PC-9 (cell line): ENCODE data around the gene A4GNT. TPM values are rescaled to one million over a fixed set of nuclear protein-coding genes. Genes with fewer than 3 reads are reported as not detected.

Experiments used
- Bru-seq: library from RNA; stranded (reverse); fragments of 400-500 nt; gene quantifications from one replicate; lab custom pipeline; 2021; lab: Mats Ljungman, UMichigan
- BruChase-seq, 2 experiments: library from RNA; stranded (reverse); fragments of 400-500 nt; gene quantifications; one replicate each; lab custom pipeline; 2021; lab: Mats Ljungman, UMichigan
- BruUV-seq: library from RNA; stranded (reverse); fragments of 400-500 nt; replicated peaks from 2 replicates; lab custom pipeline; 2021; lab: Mats Ljungman, UMichigan
- CTCF ChIA-PET: fragments of 300-600 bp; sonication (Branson Sonifier 250); formaldehyde crosslinking; loops from one replicate; lab custom pipeline; 2022; ENCODE audit warnings: antibody characterized with exemption; lab: Charles Lee
- POLR2A ChIA-PET: fragments of 300-600 bp; sonication (Branson Sonifier 250); formaldehyde crosslinking; loops from one replicate; lab custom pipeline; 2022; ENCODE audit warnings: antibody characterized with exemption; ENCODE audit not compliant: unreplicated experiment; lab: Charles Lee
- DNase-seq, 2 experiments: peaks; one replicate each; pipeline versions ENCODE4 v3.0.0 to v3.0.0-alpha.2; 2015 to 2022; ENCODE audit warnings: mixed read lengths in 1 of 2
- H2AFZ ChIP-seq: fragments of 200-600 bp; sonication (generic); 2 replicates; pipeline ENCODE4 v1.8.1; 2017; ENCODE audit warnings: antibody characterized with exemption
- H3F3A ChIP-seq: fragments of 200-600 bp; sonication (generic); 2 replicates; pipeline ENCODE4 v1.8.1; 2017; ENCODE audit warnings: antibody characterized with exemption, mild to moderate bottlenecking, low read depth; ENCODE audit not compliant: insufficient read depth
- H3K27ac ChIP-seq: fragments of 200-600 bp; sonication (generic); 2 replicates; pipeline ENCODE4 v1.6.1; 2016; ENCODE audit warnings: mixed run types
- H3K27me3 ChIP-seq: fragments of 200-600 bp; sonication (generic); 2 replicates; pipeline ENCODE4 v1.6.1; 2016; ENCODE audit warnings: low read depth, mixed run types; ENCODE audit not compliant: insufficient read depth
- H3K36me3 ChIP-seq: fragments of 200-600 bp; sonication (generic); 2 replicates; pipeline ENCODE4 v1.6.1; 2016; ENCODE audit warnings: low read depth, mixed run types
- H3K4me1 ChIP-seq: fragments of 200-600 bp; sonication (generic); replicated peaks from 2 replicates; pipeline ENCODE4 v1.6.1; 2016; ENCODE audit warnings: mixed run types; ENCODE audit not compliant: insufficient read depth
- H3K4me2 ChIP-seq: fragments of 200-600 bp; sonication (generic); 2 replicates; pipeline ENCODE4 v1.6.1; 2017; ENCODE audit warnings: mixed run types
- H3K4me3 ChIP-seq: fragments of 200-600 bp; sonication (generic); 2 replicates; pipeline ENCODE4 v1.6.1; 2016; ENCODE audit warnings: mixed run types
- H3K79me2 ChIP-seq: fragments of 200-600 bp; sonication (generic); 2 replicates; pipeline ENCODE4 v1.6.1; 2017; ENCODE audit warnings: low read depth, mixed run types
- H3K9me2 ChIP-seq: fragments of 200-600 bp; sonication (generic); 2 replicates; pipeline ENCODE4 v1.8.1; 2017; ENCODE audit warnings: mild to moderate bottlenecking; ENCODE audit not compliant: insufficient read depth
- H3K9me3 ChIP-seq: fragments of 200-600 bp; sonication (generic); 2 replicates; pipeline ENCODE4 v1.8.1; 2016; ENCODE audit warnings: low read depth; ENCODE audit not compliant: insufficient read depth
- H4K20me1 ChIP-seq: fragments of 200-600 bp; sonication (generic); 2 replicates; pipeline ENCODE4 v1.8.1; 2017; ENCODE audit not compliant: insufficient read depth
- CTCF ChIP-seq: fragments of 200-600 bp; sonication (generic); conservative IDR thresholded peaks from 2 replicates; pipeline ENCODE4 v1.6.1; 2017; ENCODE audit warnings: mixed run types, antibody characterized with exemption, mild to moderate bottlenecking, moderate library complexity
- EZH2 ChIP-seq: fragments of 200-600 bp; sonication (generic); IDR thresholded peaks from 2 replicates; pipeline ENCODE4 v1.8.0; 2017; ENCODE audit warnings: antibody characterized with exemption, low read depth
- intact Hi-C: fragments of 100-400 bp; cut with micrococcal nuclease; formaldehyde crosslinking; loops from one replicate; pipeline ENCODE4 v1.10.0; 2022; ENCODE audit not compliant: unreplicated experiment
- long read RNA-seq: library from polyadenylated mRNA; stranded (forward); transcript quantifications from one replicate; pipeline ENCODE4 v2.0.0, GENCODE V29; 2022
- total RNA-seq: library from RNA; stranded (reverse); gene quantifications from 2 replicates; pipeline ENCODE4 v1.2.3, GENCODE V29; 2021

Gene A4GNT
- not detected in 2 replicates for total RNA-seq
- not detected for Bru-seq, nascent RNA
- not detected for BruChase-seq, experiment 1, labeled RNA remaining after a 2-hour chase
- not detected for BruChase-seq, experiment 2, labeled RNA remaining after a 6-hour chase
- long read RNA-seq: 0 reads

GRCh38 chr3:138132239-138132638 lies at the start of gene A4GNT:
Gene A4GNT, minus strand, starts transcription at chr3:138132390. Its CDS starts 1,134 bp downstream, at chr3:138131256.
- no peaks in the 10 kb centered on the region for H4K20me1 ChIP-seq
- H3K9me2 ChIP-seq: no peaks in the 10 kb centered on the region
- no peaks in the 10 kb centered on the region for H3K4me1 ChIP-seq
- no peak for TF ChIP-seq EZH2
- TF ChIP-seq CTCF: no peak
- H3F3A ChIP-seq: no peaks in the 10 kb centered on the region
- H3K4me2 ChIP-seq: no peak within 1 kb of the TSS
- no peaks in the 10 kb centered on the region for H3K36me3 ChIP-seq
- no peak within 1 kb of the TSS for H3K4me3 ChIP-seq
- no peak within 1 kb of the TSS for H2AFZ ChIP-seq
- POLR2A ChIA-PET: no interaction called here
- H3K27me3 ChIP-seq: no peaks in the 10 kb centered on the region; the same call in 1 of the 2 replicates
- H3K27ac ChIP-seq: no peak within 1 kb of the TSS
- intact Hi-C loops: no loop called here
- no peak for DNase-seq
- no peaks in the 10 kb centered on the region for H3K79me2 ChIP-seq
- CTCF ChIA-PET: no interaction called here
- no TSS peak for BruUV-seq
- H3K9me3 ChIP-seq: no peaks in the 10 kb centered on the region

- ChIA-PET CTCF (no interaction called here), POLR2A (no interaction called here)
- no peak overlapping the region for H3K4me2 ChIP-seq
- peaks cover 7% of the 10 kb centered on the region; the same call in 1 of the 2 replicates for H3K4me1 ChIP-seq
- no peaks in the 10 kb centered on the region for H3K9me3 ChIP-seq
- H3F3A ChIP-seq: no peaks in the 10 kb centered on the region
- H3K9me2 ChIP-seq: no peaks in the 10 kb centered on the region
- no peaks in the 10 kb centered on the region for H3K27me3 ChIP-seq
- no TSS peak for BruUV-seq
- no peak for TF ChIP-seq EZH2
- peak; percentile 62 for TF ChIP-seq CTCF
- H3K4me3 ChIP-seq: no peak overlapping the region
- H3K27ac ChIP-seq: no peak overlapping the region
- DNase-seq: no peak
- no peaks in the 10 kb centered on the region for H3K36me3 ChIP-seq
- H2AFZ ChIP-seq: no peak overlapping the region
- intact Hi-C loops: loop anchor here (2.0 to 10.0 kb wide), 6 partner anchors 148 to 1174 kb away; partner anchors contain the start of genes CEP70 and NME9
- H3K79me2 ChIP-seq: no peaks in the 10 kb centered on the region
- H4K20me1 ChIP-seq: no peaks in the 10 kb centered on the region
These were observed 48.3 kb upstream of the A4GNT start for GRCh38 chr3:138180375-138181029.

- Histone ChIP-seq H3K4me2 (peak within 1 kb of the TSS; percentile 85), H3K79me2 (peaks cover 29% of the 10 kb centered on the region), H3K4me3 (peak within 1 kb of the TSS; percentile 88), H3K9me3 (no peaks in the 10 kb centered on the region), H3K36me3 (peaks cover 10% of the 10 kb centered on the region), H4K20me1 (no peaks in the 10 kb centered on the region), H3K9me2 (no peaks in the 10 kb centered on the region), H3K27ac (peak within 1 kb of the TSS; percentile 61), H3F3A (no peaks in the 10 kb centered on the region), H3K4me1 (peaks cover 12% of the 10 kb centered on the region), H2AFZ (peak within 1 kb of the TSS; percentile 100), H3K27me3 (no peaks in the 10 kb centered on the region)
- no peak for TF ChIP-seq CTCF
- no peak for TF ChIP-seq EZH2
- POLR2A ChIA-PET: interaction anchor here (0.6 to 0.8 kb wide), 8 partner anchors 12 to 1825 kb away, joined by 3 to 19 read pairs (median 4); partner anchors contain the start of genes ARMC8, CEP70 and ESYT3
- BruUV-seq: no TSS peak
- CTCF ChIA-PET: interaction anchor here (0.6 kb wide), 3 partner anchors 12 to 767 kb away, joined by 3 to 6 read pairs (median 4); partner anchors contain the start of gene ARMC8
- peak; percentile 61 to 76 for DNase-seq
- intact Hi-C loops: loop anchor here (1.0 kb wide), 2 partner anchors 13 to 106 kb away; partner anchors contain the start of gene ARMC8
These were observed 42.4 kb upstream of the A4GNT start, which contains the start of gene DBR1 for GRCh38 chr3:138174421-138175131. Gene DBR1, minus strand, starts transcription at chr3:138174921. Its CDS starts 126 bp downstream, at chr3:138174795.
